ENCODE measurements around the gene TJP1. TPM values are rescaled to one million over a fixed set of nuclear protein-coding genes. Genes with fewer than 3 reads are reported as not detected.
A peak's percentile ranks its signal among the peaks of the same experiment; 100 is the strongest.
"Not testable (repeated sequence)": the region's sequence is repeated elsewhere in the genome, so short reads cannot be mapped to it uniquely, and the experiment has no call there.

TJP1 gene
- total RNA-seq, 1 donor from 2014 or later = 159 TPM

DNA sequence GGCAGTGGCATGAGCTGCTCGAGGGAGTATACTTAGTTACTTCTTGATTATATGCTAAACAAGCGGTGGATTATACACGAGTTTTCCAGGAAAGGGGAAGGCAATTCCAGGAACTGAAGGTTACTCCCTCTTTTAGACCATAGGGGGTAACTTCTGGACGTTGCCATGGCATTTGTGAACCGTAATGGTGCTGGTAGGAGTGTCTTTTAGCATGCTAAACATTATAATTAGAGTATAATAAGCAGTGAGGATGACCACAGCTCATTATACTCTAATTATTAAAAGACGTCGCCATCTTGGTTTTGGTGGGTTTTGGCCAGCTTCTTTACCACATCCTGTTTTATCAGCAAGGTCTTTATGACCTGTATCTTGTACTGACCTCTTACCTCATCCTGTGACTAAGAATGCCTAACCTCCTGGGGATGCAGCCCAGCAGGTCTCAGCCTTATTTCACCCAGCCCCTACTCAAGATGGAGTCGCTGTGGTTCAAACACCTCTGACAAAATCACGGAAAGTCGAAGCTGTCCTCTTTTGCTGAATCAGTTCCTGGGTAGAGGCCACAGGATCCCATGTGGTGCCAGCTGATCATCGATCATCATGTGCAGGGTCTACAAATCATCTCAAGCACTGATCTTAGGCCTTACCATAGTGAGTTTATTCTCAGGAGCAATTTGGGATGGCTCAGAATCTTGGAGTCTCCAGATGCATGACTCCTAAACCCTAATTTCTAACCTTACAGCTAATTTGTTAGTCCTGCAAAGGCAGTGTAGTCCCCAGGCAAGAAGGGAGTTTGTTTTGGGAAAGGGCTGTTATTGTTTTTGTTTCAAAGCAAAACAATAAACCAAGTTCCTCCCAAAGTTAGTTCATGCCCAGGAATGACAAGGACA lies 149.1 kb downstream of the TJP1 start:
- no peak for DNase-seq (ENCODE audit: low spot score in 2 of 2, unreplicated experiment in 2 of 2)
- Mint-ChIP-seq H3K36me3 (no peaks in the 10 kb centered on the region), H3K9me3 (peaks cover 1% of the 10 kb centered on the region), H3K27ac (no peak overlapping the region), H3K27me3 (ENCODE audit: low read depth) (peaks cover 17% of the 10 kb centered on the region), H3K4me3 (peak overlapping the region; percentile 68), H3K4me1 (peaks cover 24% of the 10 kb centered on the region)
- no peak for TF ChIP-seq CTCF (IDR thresholded peaks at IDR 0.05; ENCODE audit: unreplicated experiment)

- TF ChIP-seq CTCF (IDR thresholded peaks at IDR 0.05; ENCODE audit: unreplicated experiment) = no peak
- peaks cover 16% of the 10 kb centered on the region for H3K27me3 Mint-ChIP-seq (ENCODE audit: low read depth)
- H3K36me3 Mint-ChIP-seq = no peaks in the 10 kb centered on the region
- H3K9me3 Mint-ChIP-seq = peaks cover 3% of the 10 kb centered on the region
- H3K4me1 Mint-ChIP-seq = peaks cover 23% of the 10 kb centered on the region
- H3K4me3 Mint-ChIP-seq = no peak overlapping the region
- no peak overlapping the region for H3K27ac Mint-ChIP-seq
- DNase-seq (ENCODE audit: low spot score in 2 of 2, unreplicated experiment in 2 of 2) = no peak
Measured at GRCh38 chr15:29672446-29672845, 149.8 kb downstream of the TJP1 start.

DNA sequence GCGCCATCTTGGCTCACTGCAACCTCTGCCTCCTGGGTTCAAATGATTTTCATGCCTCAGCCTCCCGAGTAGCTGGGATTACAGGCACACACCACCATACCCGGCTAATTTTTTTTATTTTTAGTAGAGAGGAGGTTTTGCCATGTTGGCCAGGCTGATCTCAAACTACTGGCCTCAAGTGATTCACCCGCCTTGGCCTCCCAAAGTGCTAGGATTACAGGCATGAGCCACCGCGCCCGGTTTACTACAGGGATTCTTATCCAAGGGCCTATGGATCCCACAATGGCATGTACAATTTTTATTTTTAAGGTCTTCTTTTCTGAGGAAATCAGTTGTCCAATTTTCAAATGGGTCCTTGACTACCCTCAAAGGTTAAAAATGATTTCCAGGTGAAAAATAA lies 150.2 kb downstream of the TJP1 start:
- Mint-ChIP-seq H3K27me3 (ENCODE audit: low read depth) (peaks cover 12% of the 10 kb centered on the region), H3K4me1 (peaks cover 19% of the 10 kb centered on the region)
- H3K9me3 Mint-ChIP-seq; H3K27ac Mint-ChIP-seq; DNase-seq (ENCODE audit: low spot score in 2 of 2, unreplicated experiment in 2 of 2); H3K4me3 Mint-ChIP-seq; H3K36me3 Mint-ChIP-seq: not testable (repeated sequence)

DNA sequence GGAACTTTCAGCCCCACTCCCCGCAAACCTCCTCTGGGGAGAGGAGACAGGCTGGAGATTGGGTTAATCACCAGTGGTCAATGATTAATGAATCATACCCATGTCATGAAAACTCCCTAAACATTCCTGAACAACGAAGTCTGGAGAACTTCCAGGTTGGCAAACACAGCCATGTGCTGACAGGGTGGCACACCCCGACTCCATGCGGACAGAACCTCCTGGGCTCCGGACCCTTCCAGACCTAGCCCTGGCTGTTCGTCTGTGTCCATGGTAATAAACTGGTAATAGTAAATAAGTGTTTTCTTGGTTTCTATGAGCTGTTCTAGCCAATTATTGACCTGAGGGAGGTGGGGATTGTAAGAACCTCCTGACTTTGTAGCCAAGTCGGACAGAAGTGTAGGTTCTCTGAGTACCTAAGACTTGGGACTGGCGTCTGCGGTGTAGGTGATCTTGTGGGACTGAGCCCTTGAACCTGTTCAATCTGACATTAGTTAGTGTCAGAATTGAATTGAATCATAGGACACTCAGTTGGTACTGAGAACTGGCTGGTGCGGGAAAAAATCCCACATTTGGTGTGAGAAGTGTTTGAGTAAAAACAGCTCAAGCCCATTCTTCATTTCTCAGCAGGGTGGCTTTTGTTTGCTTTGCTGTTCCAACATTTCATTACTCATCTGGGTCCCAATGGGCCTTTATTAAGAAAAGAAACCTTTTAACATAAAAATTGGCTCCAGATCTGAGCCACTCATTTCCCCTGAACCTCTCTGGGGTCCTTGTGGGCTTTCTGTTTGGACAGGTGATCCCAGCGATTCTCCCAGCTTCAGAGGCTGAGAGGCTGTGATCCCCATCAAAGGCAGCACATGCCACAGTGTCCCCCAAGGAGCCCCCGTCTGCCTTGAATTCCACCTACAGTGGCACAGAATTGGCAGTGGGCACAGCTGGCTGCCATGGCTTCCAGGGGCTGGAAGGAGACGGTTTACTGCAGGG lies 151.0 kb downstream of the TJP1 start:
- Mint-ChIP-seq H3K36me3 (no peaks in the 10 kb centered on the region), H3K4me1 (peaks cover 15% of the 10 kb centered on the region), H3K27me3 (ENCODE audit: low read depth) (peaks cover 8% of the 10 kb centered on the region), H3K27ac (peak overlapping the region; percentile 4), H3K9me3 (peaks cover 3% of the 10 kb centered on the region), H3K4me3 (no peak overlapping the region)
- DNase-seq (ENCODE audit: low spot score in 2 of 2, unreplicated experiment in 2 of 2) = peak in 1 of 2 experiments; percentile 35
- TF ChIP-seq CTCF (IDR thresholded peaks at IDR 0.05; ENCODE audit: unreplicated experiment) = no peak

GRCh38 chr15:29670266-29670665 lies 152.0 kb downstream of the TJP1 start:
- Mint-ChIP-seq H3K4me1 (peaks cover 15% of the 10 kb centered on the region), H3K4me3 (no peak overlapping the region), H3K36me3 (no peaks in the 10 kb centered on the region), H3K27me3 (ENCODE audit: low read depth) (peaks cover 2% of the 10 kb centered on the region), H3K27ac (no peak overlapping the region), H3K9me3 (peaks cover 3% of the 10 kb centered on the region)
- peak in 1 of 2 experiments; percentile 24 for DNase-seq (ENCODE audit: low spot score in 2 of 2, unreplicated experiment in 2 of 2)
- no peak for TF ChIP-seq CTCF (IDR thresholded peaks at IDR 0.05; ENCODE audit: unreplicated experiment)
